ENCODE measurements around the gene ZFHX3.

- no peak for TF ChIP-seq CTCF (IDR thresholded peaks at IDR 0.05)
- no peak for TF ChIP-seq POLR2A (IDR thresholded peaks at IDR 0.05)
Measured at GRCh38 chr16:72833482-72833881, 214.4 kb downstream of the ZFHX3 start.

All from ovary (tissue), 3 donors.